ENCODE results near the gene C14orf180. TPM values are rescaled to one million over a fixed set of nuclear protein-coding genes. Genes with fewer than 3 reads are reported as not detected.
A peak's percentile ranks its signal among the peaks of the same experiment; 100 is the strongest.

C14orf180 gene
- 1.7 TPM for total RNA-seq

GRCh38 chr14:104579507-104579906, at the start of gene C14orf180:
C14orf180 (plus strand) TSS chr14:104579764; CDS start chr14:104586431, 6,667 bp downstream.
- Histone ChIP-seq H3K4me1 (no peaks in the 10 kb centered on the region), H3K4me3 (no peak within 1 kb of the TSS), H3K27ac (no peak within 1 kb of the TSS), H3K9me3 (no peaks in the 10 kb centered on the region), H3K27me3 (no peaks in the 10 kb centered on the region), H3K36me3 (no peaks in the 10 kb centered on the region)
- no peak for DNase-seq (ENCODE audit: extremely low spot score in 2 of 2)
- TF ChIP-seq POLR2A (IDR thresholded peaks at IDR 0.05) (no peak), CTCF (IDR thresholded peaks at IDR 0.05) (no peak), POLR2AphosphoS5 (IDR thresholded peaks at IDR 0.05; ENCODE audit: insufficient read depth in 1 of 2, low read depth in 1 of 2) (no peak)
- intact Hi-C loops (cut with DNase I): no loop called here

DNA sequence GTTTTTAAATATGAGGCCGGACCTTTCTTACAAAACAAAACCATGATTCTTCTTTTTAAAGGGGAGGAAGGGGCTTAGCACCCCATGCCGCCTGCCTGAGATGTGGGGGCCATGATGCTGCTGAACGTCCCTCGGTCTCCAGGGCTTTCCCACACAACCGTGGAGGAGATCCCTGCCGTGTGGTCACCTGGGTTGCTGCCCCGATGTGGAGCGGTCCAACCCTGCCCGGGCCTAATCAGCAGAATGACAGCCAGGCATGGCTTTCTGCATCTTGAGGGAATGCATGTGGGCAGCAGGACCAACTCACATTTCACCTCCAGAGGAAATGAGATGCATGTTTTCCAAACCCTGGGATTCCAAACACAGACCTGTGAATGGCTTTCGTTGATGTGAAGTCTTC, 48.9 kb upstream of the C14orf180 start:
- H3K27me3 ChIP-seq: no peaks in the 10 kb centered on the region
- DNase-seq (ENCODE audit: extremely low spot score in 2 of 2): no peak
- intact Hi-C loops (cut with DNase I): no loop called here
- no peak overlapping the region for H3K4me3 ChIP-seq
- H3K36me3 ChIP-seq: no peaks in the 10 kb centered on the region
- H3K4me1 ChIP-seq: no peaks in the 10 kb centered on the region
- no peaks in the 10 kb centered on the region for H3K9me3 ChIP-seq
- no peak overlapping the region for H3K27ac ChIP-seq
- no peak for TF ChIP-seq CTCF (IDR thresholded peaks at IDR 0.05)

DNA sequence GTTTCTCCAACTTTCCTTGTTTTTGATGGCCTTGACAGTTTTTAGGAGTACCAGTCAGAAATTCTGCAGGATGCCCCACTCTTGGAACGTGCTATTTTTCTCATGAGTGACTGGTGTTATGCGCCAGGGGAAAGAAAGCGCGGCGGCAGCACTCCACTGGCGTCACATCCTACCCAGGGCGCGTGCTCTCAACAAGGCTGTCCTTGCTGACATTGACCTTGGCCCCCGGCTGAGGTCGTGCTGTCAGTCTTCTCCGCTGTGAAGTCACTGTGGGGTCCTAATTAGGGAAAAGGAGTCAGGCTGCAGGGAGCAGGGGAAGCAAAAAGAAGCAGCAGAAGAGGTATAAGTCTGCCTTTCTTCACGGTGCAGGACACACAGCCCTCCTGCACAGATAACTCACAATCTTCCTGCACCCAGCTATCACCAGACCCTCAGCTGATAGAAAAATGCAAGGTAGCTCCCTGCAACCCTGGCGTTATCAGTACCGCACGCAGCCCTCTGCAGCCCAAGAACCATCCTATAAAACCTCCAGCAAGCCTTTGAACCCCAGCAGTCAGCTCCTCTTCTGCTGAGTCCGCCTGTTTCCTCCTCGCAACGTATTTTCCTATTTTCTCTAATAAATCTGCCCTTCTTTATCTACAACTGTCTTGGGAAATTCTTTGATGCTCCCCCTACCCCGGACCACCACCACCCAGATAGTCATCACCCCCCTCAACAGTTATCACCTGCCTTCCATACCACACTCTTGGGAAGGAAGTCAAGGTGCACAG, 48.0 kb upstream of the C14orf180 start:
- TF ChIP-seq POLR2A (IDR thresholded peaks at IDR 0.05) (no peak), POLR2AphosphoS5 (IDR thresholded peaks at IDR 0.05; ENCODE audit: insufficient read depth in 1 of 2, low read depth in 1 of 2) (no peak), CTCF (IDR thresholded peaks at IDR 0.05) (no peak)
- H3K36me3 ChIP-seq: no peaks in the 10 kb centered on the region
- no peak overlapping the region for H3K4me3 ChIP-seq
- no peaks in the 10 kb centered on the region for H3K27me3 ChIP-seq
- no peak for DNase-seq (ENCODE audit: extremely low spot score in 2 of 2)
- H3K4me1 ChIP-seq: no peaks in the 10 kb centered on the region
- no peaks in the 10 kb centered on the region for H3K9me3 ChIP-seq
- H3K27ac ChIP-seq: no peak overlapping the region
- intact Hi-C loops (cut with DNase I): no loop called here

DNA sequence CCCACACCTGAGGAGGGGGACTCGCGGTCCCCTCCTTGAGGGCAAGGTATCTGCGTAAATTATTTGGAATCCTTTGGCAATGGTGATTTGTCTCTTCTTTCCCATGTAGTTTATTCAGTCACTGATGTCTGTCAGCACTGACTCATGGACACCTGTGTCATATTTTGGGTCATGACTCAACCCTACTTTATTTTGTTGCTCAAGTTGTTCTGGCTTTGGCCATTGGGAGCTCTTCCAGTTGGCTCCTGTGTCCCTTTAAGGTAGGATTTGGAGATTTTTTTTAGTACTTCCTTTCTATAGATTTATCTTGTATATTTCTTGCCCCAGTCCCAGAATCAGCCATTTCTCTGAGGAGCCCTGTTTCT, 47.4 kb upstream of the C14orf180 start:
- Histone ChIP-seq H3K9me3 (no peaks in the 10 kb centered on the region), H3K27me3 (no peaks in the 10 kb centered on the region), H3K4me3 (no peak overlapping the region), H3K27ac (no peak overlapping the region), H3K36me3 (no peaks in the 10 kb centered on the region), H3K4me1 (no peaks in the 10 kb centered on the region)
- no peak for TF ChIP-seq CTCF (IDR thresholded peaks at IDR 0.05)
- peak in 1 of 2 donors; percentile 34 for TF ChIP-seq POLR2AphosphoS5 (IDR thresholded peaks at IDR 0.05; ENCODE audit: insufficient read depth in 1 of 2, low read depth in 1 of 2)
- DNase-seq (ENCODE audit: extremely low spot score in 2 of 2): no peak
- intact Hi-C loops (cut with DNase I): no loop called here

GRCh38 chr14:104534036-104534435, 45.5 kb upstream of the C14orf180 start:
- no peak for DNase-seq (ENCODE audit: extremely low spot score in 2 of 2)
- H3K4me3 ChIP-seq: no peak overlapping the region
- TF ChIP-seq CTCF (IDR thresholded peaks at IDR 0.05) (no peak), POLR2AphosphoS5 (IDR thresholded peaks at IDR 0.05; ENCODE audit: insufficient read depth in 1 of 2, low read depth in 1 of 2) (no peak), POLR2A (IDR thresholded peaks at IDR 0.05) (no peak)
- H3K36me3 ChIP-seq: no peaks in the 10 kb centered on the region
- H3K27me3 ChIP-seq: no peaks in the 10 kb centered on the region
- intact Hi-C loops (cut with DNase I): no loop called here
- H3K9me3 ChIP-seq: no peaks in the 10 kb centered on the region
- H3K4me1 ChIP-seq: no peaks in the 10 kb centered on the region
- H3K27ac ChIP-seq: no peak overlapping the region
